H1 (cell line): Measurements from ENCODE around the gene DOK3. TPM values are rescaled to one million over a fixed set of nuclear protein-coding genes. Genes with fewer than 3 reads are reported as not detected.

Experiments used
- JUND ChIP-seq: IDR thresholded peaks from 2 replicates; pipeline ENCODE4 v1.6.1; 2011; ENCODE audit warnings: mild to moderate bottlenecking, improper control_type of control experiment, low read length
- polyA plus RNA-seq, 7 experiments: library from polyadenylated mRNA; depleted of rRNA in 3 of 7; stranded (reverse) in 5 of 7; unstranded in 2 of 7; fragments of >200 nt in 5 of 7; fragments of 200-250 nt in 2 of 7; gene quantifications; 1 replicate in 5 of 7; 2 replicates in 1 of 7; 4 replicates in 1 of 7; pipeline versions ENCODE4 v1.2.1 to v1.2.3, GENCODE V29; 2011 to 2013; ENCODE audit warnings: missing spikeins in 2 of 7, mixed read lengths in 2 of 7
- total RNA-seq: library from RNA; stranded (reverse); fragmentation: NEBNext Ultra II Directional; extraction: Animal tissue kit (Norgen Biotek cat#: 25700); gene quantifications from 2 replicates; pipeline ENCODE4 v1.2.1, GENCODE V29; 2021
- TF ChIP-seq, protein P1 (sequence below): fragments of 300-600 bp; sonication (generic); IDR thresholded peaks from 2 replicates; pipeline ENCODE4 v1.7.1; 2012; ENCODE audit warnings: low read length, moderate library complexity, mild to moderate bottlenecking, inconsistent platforms; ENCODE audit not compliant: insufficient replicate concordance

Gene DOK3
- total and polyA plus RNA-seq, 2 of the 8 experiments (the other 6 are each of a cell fraction or from before 2014, with no cell fraction given), result 4.2 to 6.4 TPM

DNA sequence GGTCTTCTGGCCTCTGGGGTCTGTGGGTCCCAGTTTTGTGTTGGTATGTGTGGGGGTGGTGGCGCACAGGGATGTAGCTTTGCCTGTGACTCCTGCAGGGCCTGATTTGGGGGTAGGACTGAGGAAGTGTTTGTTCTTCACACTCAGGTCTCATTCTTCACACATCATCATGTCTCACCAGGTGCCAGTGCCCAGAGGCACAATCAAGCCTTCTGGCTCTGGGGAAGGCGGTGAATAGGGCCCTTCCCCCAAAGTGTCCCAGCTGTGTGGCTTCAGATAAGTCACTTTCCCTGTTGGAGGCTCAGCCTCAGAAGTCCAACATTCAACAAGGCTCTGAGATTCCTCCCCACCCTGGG is 41.3 kb downstream of the DOK3 start (continued):
- TF ChIP-seq, protein P1, sequence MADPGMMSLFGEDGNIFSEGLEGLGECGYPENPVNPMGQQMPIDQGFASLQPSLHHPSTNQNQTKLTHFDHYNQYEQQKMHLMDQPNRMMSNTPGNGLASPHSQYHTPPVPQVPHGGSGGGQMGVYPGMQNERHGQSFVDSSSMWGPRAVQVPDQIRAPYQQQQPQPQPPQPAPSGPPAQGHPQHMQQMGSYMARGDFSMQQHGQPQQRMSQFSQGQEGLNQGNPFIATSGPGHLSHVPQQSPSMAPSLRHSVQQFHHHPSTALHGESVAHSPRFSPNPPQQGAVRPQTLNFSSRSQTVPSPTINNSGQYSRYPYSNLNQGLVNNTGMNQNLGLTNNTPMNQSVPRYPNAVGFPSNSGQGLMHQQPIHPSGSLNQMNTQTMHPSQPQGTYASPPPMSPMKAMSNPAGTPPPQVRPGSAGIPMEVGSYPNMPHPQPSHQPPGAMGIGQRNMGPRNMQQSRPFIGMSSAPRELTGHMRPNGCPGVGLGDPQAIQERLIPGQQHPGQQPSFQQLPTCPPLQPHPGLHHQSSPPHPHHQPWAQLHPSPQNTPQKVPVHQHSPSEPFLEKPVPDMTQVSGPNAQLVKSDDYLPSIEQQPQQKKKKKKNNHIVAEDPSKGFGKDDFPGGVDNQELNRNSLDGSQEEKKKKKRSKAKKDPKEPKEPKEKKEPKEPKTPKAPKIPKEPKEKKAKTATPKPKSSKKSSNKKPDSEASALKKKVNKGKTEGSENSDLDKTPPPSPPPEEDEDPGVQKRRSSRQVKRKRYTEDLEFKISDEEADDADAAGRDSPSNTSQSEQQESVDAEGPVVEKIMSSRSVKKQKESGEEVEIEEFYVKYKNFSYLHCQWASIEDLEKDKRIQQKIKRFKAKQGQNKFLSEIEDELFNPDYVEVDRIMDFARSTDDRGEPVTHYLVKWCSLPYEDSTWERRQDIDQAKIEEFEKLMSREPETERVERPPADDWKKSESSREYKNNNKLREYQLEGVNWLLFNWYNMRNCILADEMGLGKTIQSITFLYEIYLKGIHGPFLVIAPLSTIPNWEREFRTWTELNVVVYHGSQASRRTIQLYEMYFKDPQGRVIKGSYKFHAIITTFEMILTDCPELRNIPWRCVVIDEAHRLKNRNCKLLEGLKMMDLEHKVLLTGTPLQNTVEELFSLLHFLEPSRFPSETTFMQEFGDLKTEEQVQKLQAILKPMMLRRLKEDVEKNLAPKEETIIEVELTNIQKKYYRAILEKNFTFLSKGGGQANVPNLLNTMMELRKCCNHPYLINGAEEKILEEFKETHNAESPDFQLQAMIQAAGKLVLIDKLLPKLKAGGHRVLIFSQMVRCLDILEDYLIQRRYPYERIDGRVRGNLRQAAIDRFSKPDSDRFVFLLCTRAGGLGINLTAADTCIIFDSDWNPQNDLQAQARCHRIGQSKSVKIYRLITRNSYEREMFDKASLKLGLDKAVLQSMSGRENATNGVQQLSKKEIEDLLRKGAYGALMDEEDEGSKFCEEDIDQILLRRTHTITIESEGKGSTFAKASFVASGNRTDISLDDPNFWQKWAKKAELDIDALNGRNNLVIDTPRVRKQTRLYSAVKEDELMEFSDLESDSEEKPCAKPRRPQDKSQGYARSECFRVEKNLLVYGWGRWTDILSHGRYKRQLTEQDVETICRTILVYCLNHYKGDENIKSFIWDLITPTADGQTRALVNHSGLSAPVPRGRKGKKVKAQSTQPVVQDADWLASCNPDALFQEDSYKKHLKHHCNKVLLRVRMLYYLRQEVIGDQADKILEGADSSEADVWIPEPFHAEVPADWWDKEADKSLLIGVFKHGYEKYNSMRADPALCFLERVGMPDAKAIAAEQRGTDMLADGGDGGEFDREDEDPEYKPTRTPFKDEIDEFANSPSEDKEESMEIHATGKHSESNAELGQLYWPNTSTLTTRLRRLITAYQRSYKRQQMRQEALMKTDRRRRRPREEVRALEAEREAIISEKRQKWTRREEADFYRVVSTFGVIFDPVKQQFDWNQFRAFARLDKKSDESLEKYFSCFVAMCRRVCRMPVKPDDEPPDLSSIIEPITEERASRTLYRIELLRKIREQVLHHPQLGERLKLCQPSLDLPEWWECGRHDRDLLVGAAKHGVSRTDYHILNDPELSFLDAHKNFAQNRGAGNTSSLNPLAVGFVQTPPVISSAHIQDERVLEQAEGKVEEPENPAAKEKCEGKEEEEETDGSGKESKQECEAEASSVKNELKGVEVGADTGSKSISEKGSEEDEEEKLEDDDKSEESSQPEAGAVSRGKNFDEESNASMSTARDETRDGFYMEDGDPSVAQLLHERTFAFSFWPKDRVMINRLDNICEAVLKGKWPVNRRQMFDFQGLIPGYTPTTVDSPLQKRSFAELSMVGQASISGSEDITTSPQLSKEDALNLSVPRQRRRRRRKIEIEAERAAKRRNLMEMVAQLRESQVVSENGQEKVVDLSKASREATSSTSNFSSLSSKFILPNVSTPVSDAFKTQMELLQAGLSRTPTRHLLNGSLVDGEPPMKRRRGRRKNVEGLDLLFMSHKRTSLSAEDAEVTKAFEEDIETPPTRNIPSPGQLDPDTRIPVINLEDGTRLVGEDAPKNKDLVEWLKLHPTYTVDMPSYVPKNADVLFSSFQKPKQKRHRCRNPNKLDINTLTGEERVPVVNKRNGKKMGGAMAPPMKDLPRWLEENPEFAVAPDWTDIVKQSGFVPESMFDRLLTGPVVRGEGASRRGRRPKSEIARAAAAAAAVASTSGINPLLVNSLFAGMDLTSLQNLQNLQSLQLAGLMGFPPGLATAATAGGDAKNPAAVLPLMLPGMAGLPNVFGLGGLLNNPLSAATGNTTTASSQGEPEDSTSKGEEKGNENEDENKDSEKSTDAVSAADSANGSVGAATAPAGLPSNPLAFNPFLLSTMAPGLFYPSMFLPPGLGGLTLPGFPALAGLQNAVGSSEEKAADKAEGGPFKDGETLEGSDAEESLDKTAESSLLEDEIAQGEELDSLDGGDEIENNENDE, result no peak
- no peak for TF ChIP-seq JUND
